HL-60/S4 treated with phorbol 12-myristate 13-acetate at 8.2 ng/mL for 4 days and 3 days (cell line): ENCODE data around the gene MEIOC.
"Not testable (repeated sequence)": the region's sequence is repeated elsewhere in the genome, so short reads cannot be mapped to it uniquely, and the experiment has no call there.

ENCODE experiments used
- in situ Hi-C: fragments of 300-500 bp; cut with MboI; formaldehyde crosslinking; loops from 2 replicates; pipeline ENCODE4 v1.15.0; 2022; ENCODE audit warnings: low sequenced_read_pairs

The MEIOC gene

GRCh38 chr17:44655983-44656710, at the start of gene MEIOC:
MEIOC (plus strand) TSS chr17:44656468; CDS start chr17:44656614, 146 bp downstream.
- in situ Hi-C loops: no loop called here

- in situ Hi-C loops: no loop called here
Measured at GRCh38 chr17:44606658-44607057, 49.6 kb upstream of the MEIOC start.

GRCh38 chr17:44607836-44608690, 48.2 kb upstream of the MEIOC start:
- in situ Hi-C loops: no loop called here

GRCh38 chr17:44608727-44609435, 47.4 kb upstream of the MEIOC start:
- in situ Hi-C loops: no loop called here

GRCh38 chr17:44610331-44610730, 45.9 kb upstream of the MEIOC start:
- in situ Hi-C loops: no loop called here

GRCh38 chr17:44610871-44611270, 45.4 kb upstream of the MEIOC start:
- in situ Hi-C loops: no loop called here

- in situ Hi-C loops: no loop called here
Measured at GRCh38 chr17:44614862-44615261, 41.4 kb upstream of the MEIOC start.

GRCh38 chr17:44618652-44619051, 37.6 kb upstream of the MEIOC start:
- in situ Hi-C loops: not testable (repeated sequence)

GRCh38 chr17:44623070-44623725, 33.1 kb upstream of the MEIOC start:
- in situ Hi-C loops: no loop called here

- in situ Hi-C loops: no loop called here
Measured at GRCh38 chr17:44627513-44628242, 28.6 kb upstream of the MEIOC start.

GRCh38 chr17:44628243-44629188, 27.8 kb upstream of the MEIOC start:
- in situ Hi-C loops: no loop called here

- in situ Hi-C loops: no loop called here
Measured at GRCh38 chr17:44629314-44629713, 27.0 kb upstream of the MEIOC start.

GRCh38 chr17:44630703-44631102, 25.6 kb upstream of the MEIOC start:
- in situ Hi-C loops: no loop called here

GRCh38 chr17:44633998-44634397, 22.3 kb upstream of the MEIOC start:
- in situ Hi-C loops: no loop called here

GRCh38 chr17:44634401-44634800, 21.9 kb upstream of the MEIOC start:
- in situ Hi-C loops: not testable (repeated sequence)

GRCh38 chr17:44636562-44636961, 19.7 kb upstream of the MEIOC start:
- in situ Hi-C loops: no loop called here

- in situ Hi-C loops: no loop called here
Measured at GRCh38 chr17:44637066-44637465, 19.2 kb upstream of the MEIOC start.

GRCh38 chr17:44642834-44643233, 13.4 kb upstream of the MEIOC start:
- in situ Hi-C loops: no loop called here

GRCh38 chr17:44645341-44645740, 10.9 kb upstream of the MEIOC start:
- in situ Hi-C loops: no loop called here
